Coronary artery (tissue), 2 donors: ENCODE data around the gene TTC23.

Experiments
- DNase-seq: peaks from one replicate; pipeline ENCODE4 v3.0.0-alpha.2; 2017; ENCODE audit warnings: low spot score
- H3K27ac ChIP-seq, 2 donors: fragments of 200-600 bp; sonication (generic); one replicate each; pipeline ENCODE4 v1.5.1; 2016 to 2019
- H3K4me3 ChIP-seq: fragments of 200-600 bp; sonication (generic); 2 replicates; pipeline ENCODE4 v1.5.1; 2016; ENCODE audit warnings: mild to moderate bottlenecking, moderate library complexity
- CTCF ChIP-seq: fragments of 200-600 bp; sonication (generic); IDR thresholded peaks from one replicate; pipeline ENCODE4 v1.5.1; 2019; ENCODE audit warnings: antibody characterized with exemption

TTC23 gene

GRCh38 chr15:99098426-99098825, 151.0 kb downstream of the TTC23 start:
- Histone ChIP-seq H3K27ac (no peak overlapping the region), H3K4me3 (no peak overlapping the region)
- no peak for TF ChIP-seq CTCF
- DNase-seq: no peak

GRCh38 chr15:99097441-99098410, 151.7 kb downstream of the TTC23 start:
- no peak for TF ChIP-seq CTCF
- no peak for DNase-seq

GRCh38 chr15:99096894-99097426, 152.4 kb downstream of the TTC23 start:
- TF ChIP-seq CTCF: no peak
- no peak for DNase-seq
- H3K27ac ChIP-seq: no peak overlapping the region

More at GRCh38 chr15:99097441-99098410, 151.7 kb downstream of the TTC23 start:
- no peak overlapping the region for H3K4me3 ChIP-seq
- no peak overlapping the region for H3K27ac ChIP-seq

GRCh38 chr15:99096173-99096893, 153.0 kb downstream of the TTC23 start:
- Histone ChIP-seq H3K27ac (no peak overlapping the region), H3K4me3 (no peak overlapping the region)
- no peak for TF ChIP-seq CTCF
- DNase-seq: no peak

More at GRCh38 chr15:99096894-99097426, 152.4 kb downstream of the TTC23 start:
- H3K4me3 ChIP-seq: no peak overlapping the region

GRCh38 chr15:99095626-99096025, 153.8 kb downstream of the TTC23 start:
- no peak for TF ChIP-seq CTCF
- Histone ChIP-seq H3K4me3 (no peak overlapping the region), H3K27ac (no peak overlapping the region)
- DNase-seq: no peak

GRCh38 chr15:99092554-99093172, 156.7 kb downstream of the TTC23 start:
- no peak for DNase-seq
- H3K27ac ChIP-seq: no peak overlapping the region
- H3K4me3 ChIP-seq: no peak overlapping the region
- no peak for TF ChIP-seq CTCF
